Measurements from ENCODE around the gene ARL4C.

ARL4C gene

GRCh38 chr2:234453216-234453615, 43.7 kb downstream of the ARL4C start:
- no peak for DNase-seq
- TF ChIP-seq, protein P1, sequence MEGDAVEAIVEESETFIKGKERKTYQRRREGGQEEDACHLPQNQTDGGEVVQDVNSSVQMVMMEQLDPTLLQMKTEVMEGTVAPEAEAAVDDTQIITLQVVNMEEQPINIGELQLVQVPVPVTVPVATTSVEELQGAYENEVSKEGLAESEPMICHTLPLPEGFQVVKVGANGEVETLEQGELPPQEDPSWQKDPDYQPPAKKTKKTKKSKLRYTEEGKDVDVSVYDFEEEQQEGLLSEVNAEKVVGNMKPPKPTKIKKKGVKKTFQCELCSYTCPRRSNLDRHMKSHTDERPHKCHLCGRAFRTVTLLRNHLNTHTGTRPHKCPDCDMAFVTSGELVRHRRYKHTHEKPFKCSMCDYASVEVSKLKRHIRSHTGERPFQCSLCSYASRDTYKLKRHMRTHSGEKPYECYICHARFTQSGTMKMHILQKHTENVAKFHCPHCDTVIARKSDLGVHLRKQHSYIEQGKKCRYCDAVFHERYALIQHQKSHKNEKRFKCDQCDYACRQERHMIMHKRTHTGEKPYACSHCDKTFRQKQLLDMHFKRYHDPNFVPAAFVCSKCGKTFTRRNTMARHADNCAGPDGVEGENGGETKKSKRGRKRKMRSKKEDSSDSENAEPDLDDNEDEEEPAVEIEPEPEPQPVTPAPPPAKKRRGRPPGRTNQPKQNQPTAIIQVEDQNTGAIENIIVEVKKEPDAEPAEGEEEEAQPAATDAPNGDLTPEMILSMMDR (IDR thresholded peaks at IDR 0.05) = no peak
- peaks cover 0 to 5% (median 0%) of the 10 kb centered on the region in 3 donors for H3K9me3 ChIP-seq
- H3K4me1 ChIP-seq = peaks cover 0 to 20% (median 2%) of the 10 kb centered on the region in 4 donors
- no peaks in the 10 kb centered on the region for H3K36me3 ChIP-seq
- H3K4me3 ChIP-seq = no peak overlapping the region
- no peak overlapping the region for H3K27ac ChIP-seq
- no peaks in the 10 kb centered on the region for H3K27me3 ChIP-seq
- intact Hi-C loops (cut with DNase I; ENCODE audit: low total_unique reads) = no loop called here

- intact Hi-C loops (cut with DNase I; ENCODE audit: low total_unique reads) = no loop called here
- Histone ChIP-seq H3K27ac (no peak overlapping the region), H3K27me3 (no peaks in the 10 kb centered on the region), H3K9me3 (no peaks in the 10 kb centered on the region), H3K4me1 (peaks cover 0 to 20% (median 2%) of the 10 kb centered on the region in 4 donors), H3K36me3 (no peaks in the 10 kb centered on the region), H3K4me3 (no peak overlapping the region)
- TF ChIP-seq, protein P1 (IDR thresholded peaks at IDR 0.05) = no peak
- no peak for DNase-seq
Measured at GRCh38 chr2:234451852-234452625, 44.8 kb downstream of the ARL4C start.

- Histone ChIP-seq H3K27ac (no peak overlapping the region), H3K9me3 (no peaks in the 10 kb centered on the region), H3K27me3 (no peaks in the 10 kb centered on the region), H3K4me1 (peaks cover 0 to 27% (median 2%) of the 10 kb centered on the region in 4 donors), H3K4me3 (no peak overlapping the region), H3K36me3 (no peaks in the 10 kb centered on the region)
- TF ChIP-seq, protein P1 (IDR thresholded peaks at IDR 0.05) = no peak
- intact Hi-C loops (cut with DNase I; ENCODE audit: low total_unique reads) = no loop called here
- DNase-seq = no peak
Measured at GRCh38 chr2:234451242-234451641, 45.6 kb downstream of the ARL4C start.

DNA sequence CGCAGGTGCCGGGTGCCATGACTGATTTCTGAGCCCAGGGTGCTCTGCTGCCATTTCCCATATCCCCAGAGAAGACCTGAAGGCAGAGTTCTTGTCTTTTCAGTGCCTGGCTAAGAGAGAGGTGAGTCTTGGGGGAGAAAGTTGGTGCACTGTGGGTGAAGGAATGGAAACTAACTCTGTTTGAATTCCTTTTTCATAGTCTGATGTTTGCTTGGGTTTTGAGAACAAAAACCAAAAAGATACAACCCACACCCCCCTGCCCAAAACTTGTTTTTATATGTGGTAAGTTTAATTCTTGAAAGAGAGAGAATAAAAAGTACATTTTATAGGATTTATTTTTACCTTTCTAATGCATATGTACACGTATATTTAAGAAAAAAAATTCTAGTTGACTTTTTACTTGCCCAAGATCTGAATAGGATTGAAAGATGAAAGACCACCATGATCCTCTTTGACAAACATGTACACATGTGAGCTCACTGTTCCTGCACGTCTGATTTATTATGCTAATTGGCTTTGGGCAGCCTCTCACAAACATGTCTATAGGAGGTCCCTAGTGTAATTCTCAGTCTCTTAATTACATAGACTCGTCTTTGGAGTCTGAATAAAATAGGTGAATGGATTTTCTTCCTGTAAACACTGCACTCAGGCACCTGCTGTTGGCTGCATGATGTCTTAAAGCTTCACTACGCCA, 46.3 kb downstream of the ARL4C start:
- H3K27me3 ChIP-seq = no peaks in the 10 kb centered on the region
- intact Hi-C loops (cut with DNase I; ENCODE audit: low total_unique reads) = no loop called here
- H3K27ac ChIP-seq = no peak overlapping the region
- H3K9me3 ChIP-seq = no peaks in the 10 kb centered on the region
- TF ChIP-seq, protein P1 (IDR thresholded peaks at IDR 0.05) = no peak
- H3K4me3 ChIP-seq = no peak overlapping the region
- H3K36me3 ChIP-seq = no peaks in the 10 kb centered on the region
- no peak for DNase-seq
- H3K4me1 ChIP-seq = peaks cover 0 to 33% (median 2%) of the 10 kb centered on the region in 4 donors

DNA sequence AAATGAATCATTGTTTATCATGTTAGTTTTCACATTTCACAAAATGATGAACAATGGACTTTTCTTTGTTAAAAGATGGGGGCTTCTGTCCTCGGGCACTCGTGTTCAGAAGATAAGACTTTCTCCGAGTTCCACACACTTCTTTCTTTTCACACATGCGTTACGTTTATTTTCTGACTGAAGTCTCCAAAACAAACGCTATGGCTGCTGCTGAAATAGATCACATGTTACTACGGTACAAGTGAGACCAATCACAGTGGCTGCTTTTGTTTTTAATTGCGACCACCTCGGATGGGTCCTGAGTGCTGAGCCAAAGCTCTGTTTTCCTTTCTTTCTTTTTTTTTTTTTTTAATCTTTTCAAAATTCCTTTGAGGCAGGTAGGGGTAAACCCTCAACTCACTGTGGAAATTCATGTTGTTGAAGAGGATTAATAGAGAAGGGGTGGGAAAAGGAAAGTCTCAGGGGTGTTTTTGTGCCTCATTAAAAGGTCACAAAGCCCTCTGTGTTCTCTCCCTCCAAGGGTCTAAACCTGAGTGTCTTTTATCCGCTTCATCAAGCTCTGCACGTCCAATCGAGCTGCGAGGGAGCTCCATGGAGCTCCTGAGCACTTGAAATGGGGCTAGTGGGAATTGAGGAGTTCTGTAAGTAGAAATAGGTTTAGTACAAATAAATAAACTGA, 48.2 kb downstream of the ARL4C start:
- intact Hi-C loops (cut with DNase I; ENCODE audit: low total_unique reads) = no loop called here
- Histone ChIP-seq H3K9me3 (no peaks in the 10 kb centered on the region), H3K27ac (peak overlapping the region in 1 of 2 donors; percentile 8), H3K27me3 (no peaks in the 10 kb centered on the region), H3K4me1 (peaks cover 0 to 50% (median 2%) of the 10 kb centered on the region in 4 donors), H3K4me3 (no peak overlapping the region), H3K36me3 (no peaks in the 10 kb centered on the region)
- TF ChIP-seq, protein P1 (IDR thresholded peaks at IDR 0.05) = no peak
- DNase-seq = no peak
